Neural progenitor cell (in vitro differentiated cells): ENCODE results near the gene PPP2CA. TPM values are rescaled to one million over a fixed set of nuclear protein-coding genes. Genes with fewer than 3 reads are reported as not detected.
A peak's percentile ranks its signal among the peaks of the same experiment; 100 is the strongest.
"Not testable (repeated sequence)": the region's sequence is repeated elsewhere in the genome, so short reads cannot be mapped to it uniquely, and the experiment has no call there.

ENCODE experiments used
- DNase-seq: peaks from one replicate; pipeline ENCODE4 v3.0.0-alpha.2; 2016; ENCODE audit warnings: low spot score
- H2AFZ ChIP-seq: fragments of 200-600 bp; sonication (generic); replicated peaks from 2 replicates; pipeline ENCODE4 v1.6.1; 2016; ENCODE audit warnings: antibody characterized with exemption
- H3F3A ChIP-seq: fragments of 200-600 bp; sonication (generic); 2 replicates; pipeline ENCODE4 v1.6.1; 2016; ENCODE audit warnings: antibody characterized with exemption, low read depth
- H3K27ac ChIP-seq: fragments of 200-600 bp; sonication (generic); 2 replicates; pipeline ENCODE4 v1.5.1; 2016; ENCODE audit warnings: mild to moderate bottlenecking
- H3K27me3 ChIP-seq: fragments of 200-600 bp; sonication (generic); 2 replicates; pipeline ENCODE4 v1.6.1; 2016; ENCODE audit warnings: mild to moderate bottlenecking, moderate library complexity
- H3K36me3 ChIP-seq: fragments of 200-600 bp; sonication (generic); 2 replicates; pipeline ENCODE4 v1.5.1; 2016
- H3K4me1 ChIP-seq: fragments of 200-600 bp; sonication (generic); 2 replicates; pipeline ENCODE4 v1.6.1; 2016; ENCODE audit warnings: mixed run types
- H3K4me2 ChIP-seq: fragments of 200-600 bp; sonication (generic); 2 replicates; pipeline ENCODE4 v1.6.1; 2016
- H3K4me3 ChIP-seq: fragments of 200-600 bp; sonication (generic); 2 replicates; pipeline ENCODE4 v1.5.1; 2016
- H3K79me2 ChIP-seq: fragments of 200-600 bp; sonication (generic); 2 replicates; pipeline ENCODE4 v1.6.1; 2016; ENCODE audit warnings: low read depth
- H3K9ac ChIP-seq: fragments of 200-600 bp; sonication (generic); 2 replicates; pipeline ENCODE4 v1.6.1; 2016
- H3K9me3 ChIP-seq: fragments of 200-600 bp; sonication (generic); 2 replicates; pipeline ENCODE4 v1.5.1; 2016; ENCODE audit warnings: low read depth
- H4K20me1 ChIP-seq: fragments of 200-600 bp; sonication (generic); 2 replicates; pipeline ENCODE4 v1.6.1; 2016; ENCODE audit warnings: low read depth
- H3K27ac Mint-ChIP-seq: 3 replicates; pipeline ENCODE4 v1.8.0; 2021; ENCODE audit warnings: mixed read lengths
- H3K27me3 Mint-ChIP-seq: 2 replicates; pipeline ENCODE4 v1.8.0; 2022; ENCODE audit warnings: low read depth, mild to moderate bottlenecking, inconsistent platforms, moderate library complexity, mixed read lengths; ENCODE audit not compliant: insufficient read depth
- H3K36me3 Mint-ChIP-seq: 3 replicates; pipeline ENCODE4 v1.8.0; 2021; ENCODE audit warnings: mixed read lengths
- H3K4me1 Mint-ChIP-seq: 3 replicates; pipeline ENCODE4 v1.8.0; 2021; ENCODE audit warnings: mixed read lengths
- H3K4me3 Mint-ChIP-seq: 3 replicates; pipeline ENCODE4 v1.8.0; 2021; ENCODE audit warnings: mild to moderate bottlenecking, moderate library complexity, mixed read lengths
- H3K9me3 Mint-ChIP-seq: 3 replicates; pipeline ENCODE4 v1.8.0; 2020; ENCODE audit warnings: mixed read lengths
- EZH2 ChIP-seq: fragments of 200-600 bp; sonication (generic); IDR thresholded peaks from 2 replicates; pipeline ENCODE4 v1.6.1; 2017; ENCODE audit warnings: antibody characterized with exemption, mild to moderate bottlenecking, moderate library complexity
- EZH2phosphoT487 ChIP-seq: fragments of 200-600 bp; sonication (generic); IDR thresholded peaks from 2 replicates; pipeline ENCODE4 v1.6.1; 2017; ENCODE audit warnings: antibody characterized with exemption
- total RNA-seq: library from RNA; depleted of rRNA; stranded (reverse); fragments of >200 nt; gene quantifications from 2 replicates; pipeline ENCODE4 v1.2.3, GENCODE V29; 2015; ENCODE audit warnings: low replicate concordance
- TF ChIP-seq, protein P1 (sequence below): fragments of 200-600 bp; sonication (generic); IDR thresholded peaks from 2 replicates; pipeline ENCODE4 v1.5.1; 2017; ENCODE audit warnings: antibody characterized with exemption, mild to moderate bottlenecking

PPP2CA gene
- total RNA-seq, 1 donor from 2014 or later = 216 TPM

DNA sequence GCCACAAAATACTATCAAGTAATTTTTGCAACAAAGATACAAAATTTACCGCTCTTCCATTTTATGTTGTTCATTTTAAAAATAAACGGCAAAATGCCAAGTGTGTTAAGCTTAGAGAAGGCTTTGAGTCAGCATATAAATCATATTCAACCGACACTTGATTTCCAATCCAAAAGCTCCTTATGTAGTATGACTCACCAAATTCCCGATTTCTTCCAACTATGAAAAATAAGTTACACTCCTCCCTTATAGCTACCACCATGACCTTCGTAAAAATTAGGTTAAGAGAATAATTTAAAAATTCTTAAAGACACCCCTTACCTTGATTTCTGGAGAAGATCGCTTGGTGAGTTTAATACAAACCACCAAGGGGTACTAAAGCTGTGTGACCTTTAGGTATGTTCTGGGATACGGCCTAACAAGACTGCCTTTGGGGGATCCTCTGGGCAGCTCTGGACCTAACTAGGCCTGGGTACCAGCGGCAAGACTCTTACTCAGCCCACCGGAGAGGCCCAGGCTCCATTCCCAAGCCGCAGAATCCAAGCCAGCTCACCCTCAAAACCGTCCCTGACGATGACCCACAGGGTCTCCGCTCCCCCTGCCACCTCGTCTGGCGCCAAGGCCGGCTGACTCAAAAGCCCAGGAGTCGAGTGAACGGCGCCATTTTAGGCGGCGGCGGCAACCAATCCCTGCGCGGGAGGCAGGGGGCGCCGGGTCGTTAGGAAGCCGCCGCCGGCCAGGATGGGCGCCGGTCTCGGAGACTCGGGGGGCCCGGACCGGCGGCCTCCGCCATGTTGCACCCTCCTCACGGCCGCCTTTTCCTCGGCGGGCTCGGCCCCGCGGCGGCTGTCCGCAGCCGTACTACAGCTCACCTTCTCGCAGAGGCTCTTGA is 739 bp downstream of the PPP2CA start:
- H3K4me1 ChIP-seq = peaks cover 31% of the 10 kb centered on the region
- DNase-seq = peak; percentile 93
- peaks cover 65% of the 10 kb centered on the region for H3K79me2 ChIP-seq
- peak overlapping the region; percentile 99 for H3K9ac ChIP-seq
- H3K27ac Mint-ChIP-seq = peak overlapping the region; percentile 97
- H3K4me3 ChIP-seq = peak overlapping the region; percentile 92
- peaks cover 14% of the 10 kb centered on the region for H3F3A ChIP-seq
- H3K4me1 Mint-ChIP-seq = peaks cover 41% of the 10 kb centered on the region
- H3K9me3 Mint-ChIP-seq = peaks cover 9% of the 10 kb centered on the region
- H2AFZ ChIP-seq = peak overlapping the region; percentile 82
- H3K9me3 ChIP-seq = no peaks in the 10 kb centered on the region
- H3K27ac ChIP-seq = peak overlapping the region; percentile 98
- peaks cover 32% of the 10 kb centered on the region for H3K36me3 Mint-ChIP-seq
- TF ChIP-seq EZH2 (peak; percentile 34), EZH2phosphoT487 (no peak)
- TF ChIP-seq, protein P1, sequence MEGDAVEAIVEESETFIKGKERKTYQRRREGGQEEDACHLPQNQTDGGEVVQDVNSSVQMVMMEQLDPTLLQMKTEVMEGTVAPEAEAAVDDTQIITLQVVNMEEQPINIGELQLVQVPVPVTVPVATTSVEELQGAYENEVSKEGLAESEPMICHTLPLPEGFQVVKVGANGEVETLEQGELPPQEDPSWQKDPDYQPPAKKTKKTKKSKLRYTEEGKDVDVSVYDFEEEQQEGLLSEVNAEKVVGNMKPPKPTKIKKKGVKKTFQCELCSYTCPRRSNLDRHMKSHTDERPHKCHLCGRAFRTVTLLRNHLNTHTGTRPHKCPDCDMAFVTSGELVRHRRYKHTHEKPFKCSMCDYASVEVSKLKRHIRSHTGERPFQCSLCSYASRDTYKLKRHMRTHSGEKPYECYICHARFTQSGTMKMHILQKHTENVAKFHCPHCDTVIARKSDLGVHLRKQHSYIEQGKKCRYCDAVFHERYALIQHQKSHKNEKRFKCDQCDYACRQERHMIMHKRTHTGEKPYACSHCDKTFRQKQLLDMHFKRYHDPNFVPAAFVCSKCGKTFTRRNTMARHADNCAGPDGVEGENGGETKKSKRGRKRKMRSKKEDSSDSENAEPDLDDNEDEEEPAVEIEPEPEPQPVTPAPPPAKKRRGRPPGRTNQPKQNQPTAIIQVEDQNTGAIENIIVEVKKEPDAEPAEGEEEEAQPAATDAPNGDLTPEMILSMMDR = peak; percentile 21
- peak overlapping the region; percentile 87 for H3K4me2 ChIP-seq
- H3K4me3 Mint-ChIP-seq = peak overlapping the region; percentile 91
- peaks cover 57% of the 10 kb centered on the region for H4K20me1 ChIP-seq
- H3K27me3 ChIP-seq = no peaks in the 10 kb centered on the region
- no peaks in the 10 kb centered on the region for H3K36me3 ChIP-seq
- H3K27me3 Mint-ChIP-seq = peaks cover 7% of the 10 kb centered on the region

- peaks cover 16% of the 10 kb centered on the region for H3K9me3 Mint-ChIP-seq
- peaks cover 42% of the 10 kb centered on the region for H3K36me3 Mint-ChIP-seq
- Histone ChIP-seq H3K79me2 (peaks cover 80% of the 10 kb centered on the region), H3K4me1 (peaks cover 31% of the 10 kb centered on the region), H3K9me3 (no peaks in the 10 kb centered on the region), H4K20me1 (peaks cover 72% of the 10 kb centered on the region), H3K36me3 (no peaks in the 10 kb centered on the region), H3F3A (peaks cover 14% of the 10 kb centered on the region), H2AFZ (no peak overlapping the region), H3K4me3 (peak overlapping the region; percentile 92), H3K27ac (no peak overlapping the region), H3K4me2 (peak overlapping the region; percentile 87), H3K9ac (peak overlapping the region; percentile 99), H3K27me3 (no peaks in the 10 kb centered on the region)
- DNase-seq = no peak
- TF ChIP-seq, protein P1 = no peak
- H3K27ac Mint-ChIP-seq = no peak overlapping the region
- H3K4me3 Mint-ChIP-seq = peak overlapping the region; percentile 91
- peaks cover 7% of the 10 kb centered on the region for H3K27me3 Mint-ChIP-seq
- peaks cover 41% of the 10 kb centered on the region for H3K4me1 Mint-ChIP-seq
Observed at GRCh38 chr5:134223406-134224248, 2.2 kb downstream of the PPP2CA start.

DNA sequence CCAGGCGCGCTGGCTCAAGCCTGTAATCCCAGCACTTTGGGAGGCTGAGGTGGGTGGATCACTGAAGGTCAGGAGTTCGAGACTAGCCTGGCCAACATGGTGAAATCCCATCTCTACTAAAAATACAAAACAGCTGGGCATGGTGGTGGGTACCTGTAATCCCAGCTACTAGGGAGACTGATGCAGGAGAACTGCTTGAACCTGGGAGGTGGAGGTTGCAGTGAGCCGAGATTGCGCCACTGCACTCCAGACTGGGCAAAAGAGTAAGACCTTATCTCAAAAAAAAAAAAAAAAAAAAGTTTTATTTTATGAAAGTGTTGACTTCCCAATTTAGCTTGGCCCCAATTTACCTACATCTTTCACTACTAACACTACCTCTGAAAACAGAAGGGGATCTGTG is 4.2 kb downstream of the PPP2CA start:
- not testable (repeated sequence) for H3F3A ChIP-seq, H3K4me3 Mint-ChIP-seq, H3K9ac ChIP-seq, H2AFZ ChIP-seq, H3K4me3 ChIP-seq, H3K4me2 ChIP-seq, DNase-seq, H3K27ac Mint-ChIP-seq, H3K27me3 Mint-ChIP-seq, H3K36me3 ChIP-seq, H3K27ac ChIP-seq, H3K9me3 ChIP-seq, H3K27me3 ChIP-seq
- H4K20me1 ChIP-seq = peaks cover 91% of the 10 kb centered on the region
- Mint-ChIP-seq H3K9me3 (peaks cover 30% of the 10 kb centered on the region), H3K36me3 (peaks cover 54% of the 10 kb centered on the region), H3K4me1 (peaks cover 30% of the 10 kb centered on the region)
- H3K79me2 ChIP-seq = peaks cover 96% of the 10 kb centered on the region
- H3K4me1 ChIP-seq = peaks cover 21% of the 10 kb centered on the region
